Mammary epithelial cell (primary cell): ENCODE measurements around the gene CPNE4.

Experiments used
- EZH2 ChIP-seq: IDR thresholded peaks from 2 replicates; pipeline ENCODE4 v1.6.1; 2012; ENCODE audit warnings: low read length, inconsistent platforms, borderline replicate concordance
- TF ChIP-seq, protein P1 (sequence below), 2 donors: IDR thresholded peaks in 1 of 2; conservative IDR thresholded peaks in 1 of 2; 2 replicates each; pipeline ENCODE4 v1.5.1; 2011 to 2012; ENCODE audit warnings: inconsistent platforms in 2 of 2, low read length in 2 of 2, mild to moderate bottlenecking in 2 of 2, control low read depth in 1 of 2, low read depth in 1 of 2; ENCODE audit not compliant: insufficient read depth in 1 of 2; ENCODE audit errors: extremely low read depth in 1 of 2

DNA sequence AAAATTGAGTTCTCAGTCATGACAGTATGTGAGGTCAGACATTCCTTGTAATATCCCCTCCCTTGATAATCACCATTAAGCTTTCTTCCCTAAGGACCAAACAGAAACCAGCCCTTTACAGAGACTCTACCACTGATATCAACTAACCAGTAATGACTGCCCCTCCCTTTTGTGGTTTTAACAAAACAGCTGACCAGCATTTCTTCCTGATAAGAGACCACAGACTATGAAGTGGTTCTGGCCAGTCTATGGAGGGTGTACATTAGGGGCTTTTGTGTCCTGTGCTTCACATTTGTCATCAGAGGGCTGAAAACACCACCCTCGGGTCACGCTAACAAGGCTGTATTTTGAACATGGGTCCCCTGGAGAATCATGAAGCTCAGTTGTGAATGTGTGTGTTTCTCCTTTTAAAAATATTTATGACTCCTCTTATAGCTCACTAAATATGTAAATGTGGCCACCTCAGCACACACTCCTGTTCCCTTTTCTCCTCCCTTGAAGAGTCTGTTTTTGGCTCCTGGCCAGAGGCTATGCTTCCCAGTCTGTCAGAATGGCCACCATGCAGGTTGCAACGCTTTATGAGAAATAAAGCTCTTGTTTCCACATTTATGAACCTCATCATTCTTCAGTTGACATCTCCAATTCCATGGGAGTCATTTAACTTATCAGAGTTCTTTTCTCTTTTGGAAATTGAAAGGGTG lies 239.3 kb downstream of the CPNE4 start:
- TF ChIP-seq, protein P1, sequence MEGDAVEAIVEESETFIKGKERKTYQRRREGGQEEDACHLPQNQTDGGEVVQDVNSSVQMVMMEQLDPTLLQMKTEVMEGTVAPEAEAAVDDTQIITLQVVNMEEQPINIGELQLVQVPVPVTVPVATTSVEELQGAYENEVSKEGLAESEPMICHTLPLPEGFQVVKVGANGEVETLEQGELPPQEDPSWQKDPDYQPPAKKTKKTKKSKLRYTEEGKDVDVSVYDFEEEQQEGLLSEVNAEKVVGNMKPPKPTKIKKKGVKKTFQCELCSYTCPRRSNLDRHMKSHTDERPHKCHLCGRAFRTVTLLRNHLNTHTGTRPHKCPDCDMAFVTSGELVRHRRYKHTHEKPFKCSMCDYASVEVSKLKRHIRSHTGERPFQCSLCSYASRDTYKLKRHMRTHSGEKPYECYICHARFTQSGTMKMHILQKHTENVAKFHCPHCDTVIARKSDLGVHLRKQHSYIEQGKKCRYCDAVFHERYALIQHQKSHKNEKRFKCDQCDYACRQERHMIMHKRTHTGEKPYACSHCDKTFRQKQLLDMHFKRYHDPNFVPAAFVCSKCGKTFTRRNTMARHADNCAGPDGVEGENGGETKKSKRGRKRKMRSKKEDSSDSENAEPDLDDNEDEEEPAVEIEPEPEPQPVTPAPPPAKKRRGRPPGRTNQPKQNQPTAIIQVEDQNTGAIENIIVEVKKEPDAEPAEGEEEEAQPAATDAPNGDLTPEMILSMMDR (conservative IDR thresholded peaks at IDR 0.05 in 1 of 2, IDR thresholded peaks at IDR 0.05 in 1 of 2; ENCODE audit: extremely low read depth in 1 of 2, insufficient read depth in 1 of 2, low read depth in 1 of 2, low read length in 2 of 2) = no peak
- TF ChIP-seq EZH2 = no peak
